GM12873 (cell line): ENCODE measurements around the gene LCA5.

Experiments
- TF ChIP-seq, protein P1 (sequence below): IDR thresholded peaks from 2 replicates; pipeline ENCODE4 v1.5.1; 2012; ENCODE audit warnings: low read depth, mild to moderate bottlenecking, moderate library complexity, low read length, control low read depth; ENCODE audit not compliant: insufficient read depth; ENCODE audit errors: missing control alignments

The LCA5 gene

DNA sequence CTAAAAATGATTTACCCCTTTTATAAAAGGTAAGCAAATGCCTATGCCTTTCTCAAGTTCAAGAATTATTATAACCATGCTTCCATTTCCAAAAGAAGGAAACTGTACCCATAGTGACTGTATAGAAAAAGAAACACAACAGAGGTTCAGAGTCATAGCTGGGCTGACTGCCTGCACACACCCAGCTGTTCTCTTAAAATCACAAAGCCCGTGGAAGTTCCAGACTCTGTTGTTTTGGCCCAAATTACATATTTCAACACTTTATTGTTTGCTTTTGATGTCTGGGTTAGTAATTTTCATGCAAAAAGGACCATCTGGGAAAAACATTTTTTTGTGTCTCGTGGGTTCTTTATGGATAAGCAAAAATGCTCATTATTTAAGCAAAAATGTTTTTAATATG is 99.2 kb downstream of the LCA5 start:
- TF ChIP-seq, protein P1, sequence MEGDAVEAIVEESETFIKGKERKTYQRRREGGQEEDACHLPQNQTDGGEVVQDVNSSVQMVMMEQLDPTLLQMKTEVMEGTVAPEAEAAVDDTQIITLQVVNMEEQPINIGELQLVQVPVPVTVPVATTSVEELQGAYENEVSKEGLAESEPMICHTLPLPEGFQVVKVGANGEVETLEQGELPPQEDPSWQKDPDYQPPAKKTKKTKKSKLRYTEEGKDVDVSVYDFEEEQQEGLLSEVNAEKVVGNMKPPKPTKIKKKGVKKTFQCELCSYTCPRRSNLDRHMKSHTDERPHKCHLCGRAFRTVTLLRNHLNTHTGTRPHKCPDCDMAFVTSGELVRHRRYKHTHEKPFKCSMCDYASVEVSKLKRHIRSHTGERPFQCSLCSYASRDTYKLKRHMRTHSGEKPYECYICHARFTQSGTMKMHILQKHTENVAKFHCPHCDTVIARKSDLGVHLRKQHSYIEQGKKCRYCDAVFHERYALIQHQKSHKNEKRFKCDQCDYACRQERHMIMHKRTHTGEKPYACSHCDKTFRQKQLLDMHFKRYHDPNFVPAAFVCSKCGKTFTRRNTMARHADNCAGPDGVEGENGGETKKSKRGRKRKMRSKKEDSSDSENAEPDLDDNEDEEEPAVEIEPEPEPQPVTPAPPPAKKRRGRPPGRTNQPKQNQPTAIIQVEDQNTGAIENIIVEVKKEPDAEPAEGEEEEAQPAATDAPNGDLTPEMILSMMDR = no peak

DNA sequence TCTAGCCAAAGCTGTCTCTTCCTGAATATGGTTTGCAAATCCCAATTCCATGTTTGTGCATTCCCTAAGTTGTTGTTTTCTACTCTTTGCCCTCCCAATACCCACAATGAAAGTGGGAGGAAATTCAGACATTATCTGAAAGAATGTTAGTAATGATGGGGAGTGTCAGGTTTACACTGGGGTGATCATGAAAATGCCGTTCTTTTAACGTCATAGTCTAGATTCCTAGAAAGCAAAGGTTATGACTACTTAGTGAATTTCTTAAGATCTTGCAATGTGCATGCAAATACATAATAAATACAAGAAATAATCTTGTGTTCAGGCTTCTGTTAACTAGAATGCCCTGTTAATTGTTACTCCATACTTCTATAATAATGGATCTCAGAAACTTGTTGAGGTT is 101.0 kb downstream of the LCA5 start:
- TF ChIP-seq, protein P1 = no peak

DNA sequence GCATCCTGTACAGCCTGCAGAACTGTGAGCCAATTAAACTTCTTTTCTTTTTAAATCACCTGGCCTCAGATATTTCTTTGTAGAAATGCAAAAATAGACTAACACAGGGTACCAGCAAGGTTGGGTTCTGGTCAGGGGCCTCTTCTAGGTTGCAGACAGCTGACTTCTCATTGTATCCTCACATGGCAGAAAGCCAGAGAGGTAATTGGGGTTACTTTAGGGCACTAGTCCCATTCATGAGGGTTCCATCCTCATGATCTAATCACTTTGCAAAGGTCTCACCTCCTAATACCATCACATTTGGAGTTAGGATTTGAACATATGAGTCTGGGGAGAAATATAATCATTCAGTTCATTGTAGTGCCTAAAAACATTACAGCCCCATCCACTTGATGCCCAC is 101.5 kb downstream of the LCA5 start:
- TF ChIP-seq, protein P1 = no peak
